Esophagus squamous epithelium (tissue), 5 donors: ENCODE data around the gene EEF1AKMT1. TPM values are rescaled to one million over a fixed set of nuclear protein-coding genes. Genes with fewer than 3 reads are reported as not detected.

Experiments used
- DNase-seq: peaks from one replicate; lab custom pipeline; 2025; lab: John Stamatoyannopoulos, UW
- H3K27ac ChIP-seq, 4 donors: fragments of 200-600 bp; sonication (generic); one replicate each; pipeline ENCODE4 v1.5.1; 2016 to 2019; ENCODE audit warnings: mild to moderate bottlenecking in 1 of 4
- H3K27me3 ChIP-seq, 4 donors: fragments of 200-600 bp; sonication (generic); 1 replicate in 3 of 4; 2 replicates in 1 of 4; pipeline versions ENCODE4 v1.5.1 to v1.6.0; 2017 to 2021; ENCODE audit warnings: antibody characterized with exemption in 1 of 4
- H3K36me3 ChIP-seq, 3 donors: fragments of 200-600 bp; sonication (generic); one replicate each; pipeline ENCODE4 v1.5.1; 2016 to 2019
- H3K4me1 ChIP-seq, 3 donors: fragments of 200-600 bp; sonication (generic); one replicate each; pipeline ENCODE4 v1.5.1; 2017 to 2019
- H3K4me3 ChIP-seq, 4 donors: fragments of 200-600 bp; sonication (generic); 1 replicate in 3 of 4; 2 replicates in 1 of 4; pipeline ENCODE4 v1.5.1; 2016 to 2019; ENCODE audit warnings: mild to moderate bottlenecking in 2 of 4, moderate library complexity in 1 of 4
- H3K9me3 ChIP-seq, 3 donors: fragments of 200-600 bp; sonication (generic); one replicate each; pipeline ENCODE4 v1.5.1; 2016 to 2019
- CTCF ChIP-seq, 6 experiments: fragments of 450-650 bp in 4 of 6; fragments of 200-600 bp in 2 of 6; sonication (generic) in 2 of 6; IDR thresholded peaks; one replicate each; pipeline ENCODE4 v1.5.1; 2016 to 2019; ENCODE audit warnings: antibody characterized with exemption in 6 of 6, mild to moderate bottlenecking in 4 of 6, moderate library complexity in 4 of 6
- POLR2A ChIP-seq, 4 donors: fragments of 450-650 bp; IDR thresholded peaks; one replicate each; pipeline ENCODE4 v1.6.1; 2017; ENCODE audit warnings: antibody characterized with exemption in 4 of 4, mild to moderate bottlenecking in 4 of 4, moderate library complexity in 3 of 4
- WGBS, 2 donors: methylation state at CpG; one replicate each; pipeline ENCODE4 v1.1.5; 2018; 5-methylcytosine and 5-hydroxymethylcytosine counted together
- intact Hi-C: fragments of 100-400 bp; cut with DNase I; formaldehyde crosslinking; loops from one replicate; pipeline ENCODE4 v1.15.0; 2022
- total RNA-seq, 4 donors: library from RNA; depleted of rRNA; stranded (reverse); fragments of >200 nt; gene quantifications; one replicate each; pipeline ENCODE4 v1.1.0, GENCODE V29; 2016
- donor health status: DM: yes; HTN: yes; CAD: no.

Gene EEF1AKMT1
- total RNA-seq: 1 to 10 TPM; 2.2 to 8.4 (median 5.9) TPM

DNA sequence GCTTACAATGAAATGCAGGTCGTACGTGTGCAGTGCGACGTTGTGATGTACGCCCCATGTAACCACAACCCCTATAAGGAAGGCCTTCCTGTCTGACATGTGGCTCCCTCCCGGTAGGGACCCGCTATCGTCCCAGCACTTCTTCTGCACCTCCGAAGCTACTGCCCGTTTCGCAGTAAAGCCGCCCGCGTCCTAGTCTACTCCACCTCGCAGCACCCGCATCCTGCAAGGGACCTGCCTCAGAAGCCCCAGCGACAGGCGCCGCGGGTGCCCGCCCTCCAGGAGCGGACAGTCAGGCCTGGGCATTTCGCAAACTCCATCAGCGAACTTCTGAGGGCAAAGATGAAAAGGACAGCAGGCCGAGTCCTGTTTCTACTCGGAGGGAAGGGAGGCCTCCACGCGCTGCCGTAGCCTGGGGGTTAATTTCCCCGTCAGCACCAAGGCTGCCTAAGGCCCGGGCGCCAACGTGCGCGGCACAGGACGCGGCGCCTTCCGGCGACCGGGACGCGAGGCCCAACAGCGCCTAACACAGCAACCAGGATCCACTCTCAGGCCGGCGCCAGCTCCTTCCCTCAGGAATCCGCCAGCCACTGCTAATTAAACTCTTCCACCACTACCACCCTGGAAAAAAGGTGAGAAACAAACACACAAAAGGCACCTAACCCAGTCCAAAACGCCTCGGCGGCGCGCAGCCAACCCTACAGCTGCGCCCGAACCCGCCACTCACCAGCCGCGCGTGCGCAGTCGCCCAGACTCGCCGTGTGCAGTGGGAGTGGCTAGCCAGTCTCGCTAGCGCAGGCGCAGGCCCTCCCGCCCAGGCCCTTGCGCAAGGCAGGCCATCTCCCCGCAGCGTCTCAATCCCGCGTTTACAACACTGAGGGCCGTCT is at the start of gene EEF1AKMT1:
TSS of gene EEF1AKMT1 (minus strand) at position 768 of the 887 bp plus-strand sequence. CDS start 16,363 bp downstream, outside the sequence.
- WGBS, 2 donors: 0 to 1% methylated on average over 15 to 35 of the region's 72 CpGs
- TF ChIP-seq CTCF (IDR thresholded peaks at IDR 0.05) (no peak), POLR2A (IDR thresholded peaks at IDR 0.05) (peak in 3 of 4 donors; percentile 83 to 91 (median 84))
- peaks cover 0 to 20% (median 0%) of the 10 kb centered on the region in 3 donors for H3K36me3 ChIP-seq
- peaks cover 0 to under 1% (median 0%) of the 10 kb centered on the region in 3 donors for H3K9me3 ChIP-seq
- peak within 1 kb of the TSS; percentile 89 to 95 (median 92) for H3K27ac ChIP-seq
- H3K4me1 ChIP-seq: peaks cover 0 to 15% (median 4%) of the 10 kb centered on the region in 3 donors
- peak within 1 kb of the TSS; percentile 41 to 72 (median 63) for H3K4me3 ChIP-seq
- intact Hi-C loops: no loop called here
- H3K27me3 ChIP-seq: no peaks in the 10 kb centered on the region
- peak; percentile 69 for DNase-seq

GRCh38 chr13:20823071-20823470 is 49.3 kb upstream of the EEF1AKMT1 start:
- Histone ChIP-seq H3K36me3 (peaks cover 0 to 27% (median 0%) of the 10 kb centered on the region in 3 donors), H3K4me3 (no peak overlapping the region), H3K9me3 (no peaks in the 10 kb centered on the region), H3K27me3 (no peaks in the 10 kb centered on the region), H3K4me1 (peaks cover 0 to 4% (median 0%) of the 10 kb centered on the region in 3 donors), H3K27ac (no peak overlapping the region)
- intact Hi-C loops: loop anchor here (10.0 kb wide), 1 partner anchor 328 kb away; no protein-coding TSS in a partner anchor
- TF ChIP-seq POLR2A (IDR thresholded peaks at IDR 0.05) (no peak), CTCF (IDR thresholded peaks at IDR 0.05) (no peak)
- WGBS, 2 donors: 95 to 100% methylated on average over 1 of the region's 1 CpG
- DNase-seq: no peak

DNA sequence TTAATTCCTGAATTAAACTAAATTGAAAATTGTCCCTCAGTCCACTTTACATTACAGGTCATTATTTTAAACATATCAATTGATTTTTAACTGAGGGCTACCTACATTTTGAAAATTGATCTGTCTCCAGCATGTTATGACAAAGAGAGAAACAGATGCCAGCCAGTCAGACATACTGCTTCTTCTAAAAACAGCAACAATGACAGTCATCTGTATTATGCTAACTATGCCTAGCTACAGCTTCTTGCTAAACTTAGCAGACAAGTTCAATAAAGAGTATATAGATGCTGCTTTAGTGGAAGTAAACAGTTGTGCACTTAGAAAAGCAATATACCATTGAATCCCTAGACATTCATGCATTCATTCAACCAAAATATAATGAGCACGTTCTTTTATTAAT is 48.6 kb upstream of the EEF1AKMT1 start:
- intact Hi-C loops: loop anchor here (10.0 kb wide), 1 partner anchor 328 kb away; no protein-coding TSS in a partner anchor
- no peaks in the 10 kb centered on the region for H3K27me3 ChIP-seq

GRCh38 chr13:20819715-20820114 is 46.0 kb upstream of the EEF1AKMT1 start:
- Histone ChIP-seq H3K4me3 (no peak overlapping the region), H3K9me3 (no peaks in the 10 kb centered on the region), H3K36me3 (peaks cover 0 to 35% (median 0%) of the 10 kb centered on the region in 3 donors), H3K4me1 (peaks cover 0 to 6% (median 4%) of the 10 kb centered on the region in 3 donors), H3K27me3 (no peaks in the 10 kb centered on the region), H3K27ac (no peak overlapping the region)
- WGBS, 2 donors: 96 to 97% methylated on average over 3 of the region's 3 CpGs
- TF ChIP-seq POLR2A (IDR thresholded peaks at IDR 0.05) (no peak), CTCF (IDR thresholded peaks at IDR 0.05) (no peak)
- intact Hi-C loops: loop anchor here (10.0 kb wide), 1 partner anchor 325 kb away; no protein-coding TSS in a partner anchor
- DNase-seq: no peak

More for the DNA sequence above, 48.6 kb upstream of the EEF1AKMT1 start:
- H3K9me3 ChIP-seq: no peaks in the 10 kb centered on the region
- TF ChIP-seq POLR2A (IDR thresholded peaks at IDR 0.05): no peak
- TF ChIP-seq CTCF (IDR thresholded peaks at IDR 0.05): no peak
- no peak for DNase-seq
- no peak overlapping the region for H3K27ac ChIP-seq
- whole genome bisulfite sequencing, 2 donors: 91 to 100% methylated on average over 1 of the region's 1 CpG
- H3K4me3 ChIP-seq: no peak overlapping the region
- H3K4me1 ChIP-seq: no peaks in the 10 kb centered on the region
- peaks cover 0 to 34% (median 0%) of the 10 kb centered on the region in 3 donors for H3K36me3 ChIP-seq

GRCh38 chr13:20815464-20815863 is 41.7 kb upstream of the EEF1AKMT1 start:
- WGBS, 2 donors: 38 to 54% methylated on average over 1 of the region's 1 CpG
- H3K27me3 ChIP-seq: no peaks in the 10 kb centered on the region
- H3K36me3 ChIP-seq: peaks cover 0 to 33% (median 0%) of the 10 kb centered on the region in 3 donors
- no peak for TF ChIP-seq CTCF (IDR thresholded peaks at IDR 0.05)
- no peak for TF ChIP-seq POLR2A (IDR thresholded peaks at IDR 0.05)
- DNase-seq: no peak
- H3K4me3 ChIP-seq: no peak overlapping the region
- intact Hi-C loops: no loop called here
- H3K9me3 ChIP-seq: no peaks in the 10 kb centered on the region
- peak overlapping the region in 2 of 4 donors; percentile 77 to 82 for H3K27ac ChIP-seq
- peaks cover 0 to 25% (median 10%) of the 10 kb centered on the region in 3 donors for H3K4me1 ChIP-seq
